A549 (cell line): Measurements from ENCODE around the gene CEP89. TPM values are rescaled to one million over a fixed set of nuclear protein-coding genes. Genes with fewer than 3 reads are reported as not detected.

Source experiments
- ATAC-seq, 2 experiments: fragments of 200-7000 bp in 1 of 2; fragments of >200 bp in 1 of 2; cut with Nextera tagmentation in 1 of 2; cut with Tn5 transposase in 1 of 2; 3 replicates each; pipeline versions ENCODE4 v1.8.0 to v1.9.1; 2018 to 2020; ENCODE audit warnings: mild to moderate bottlenecking in 1 of 2, moderate library complexity in 1 of 2
- CTCF ChIA-PET: fragments of 300-600 bp; sonication (Branson Sonifier 250); formaldehyde crosslinking; extraction: SDS; loops from one replicate; lab custom pipeline; 2021; ENCODE audit warnings: antibody characterized with exemption, inconsistent platforms; lab: Yijun Ruan, JAX
- POLR2A ChIA-PET: fragments of 350-600 bp; formaldehyde crosslinking; extraction: SDS; loops from one replicate; lab custom pipeline; 2021; ENCODE audit warnings: antibody characterized with exemption, inconsistent platforms; lab: Yijun Ruan, JAX
- DNase-seq, 2 experiments: peaks; one replicate each; pipeline versions ENCODE4 v3.0.0 to v3.0.0-alpha.2; 2011 to 2016; ENCODE audit warnings: low read depth in 1 of 2, low spot score in 1 of 2
- FAIRE-seq: peaks from 2 replicates; lab custom pipeline; 2011; peaks lifted over from hg19 to GRCh38; lab: Jason Lieb, UNC
- H3K27ac ChIP-seq, 2 experiments: fragments of >200 bp; sonication (Bioruptor Twin); formaldehyde crosslinking; 3 replicates each; pipeline ENCODE4 v1.5.1; 2016 to 2017
- H3K4me1 ChIP-seq: fragments of >200 bp; sonication (Bioruptor Twin); formaldehyde crosslinking; 3 replicates; pipeline ENCODE4 v1.6.1; 2016
- H3K4me2 ChIP-seq: fragments of >200 bp; sonication (Bioruptor Twin); formaldehyde crosslinking; 3 replicates; pipeline ENCODE4 v1.6.1; 2016
- H3K4me3 ChIP-seq: fragments of >200 bp; sonication (Bioruptor Twin); formaldehyde crosslinking; 3 replicates; pipeline ENCODE4 v1.5.1; 2016
- H3K9me3 ChIP-seq: fragments of >200 bp; sonication (Bioruptor Twin); formaldehyde crosslinking; 3 replicates; pipeline ENCODE4 v1.6.1; 2016
- BHLHE40 ChIP-seq: IDR thresholded peaks from 2 replicates; pipeline ENCODE4 v1.6.1; 2012; ENCODE audit warnings: low read depth, low read length, inconsistent platforms
- CBX2 ChIP-seq: fragments of 200-600 bp; sonication (generic); IDR thresholded peaks from 2 replicates; pipeline ENCODE4 v1.6.1; 2016; ENCODE audit warnings: low read depth, mild to moderate bottlenecking, borderline replicate concordance
- CBX8 ChIP-seq: fragments of 200-600 bp; sonication (generic); IDR thresholded peaks from 2 replicates; pipeline ENCODE4 v1.6.1; 2016
- CEBPB ChIP-seq, 2 experiments: fragments of >200 bp in 1 of 2; sonication (Bioruptor Twin) in 1 of 2; formaldehyde crosslinking in 1 of 2; IDR thresholded peaks; 2 replicates each; pipeline ENCODE4 v1.6.1; 2012 to 2016
- CHD2 ChIP-seq: fragments of 150-350 bp; IDR thresholded peaks from 2 replicates; pipeline ENCODE4 v1.6.1; 2014; ENCODE audit warnings: low read length; ENCODE audit not compliant: partially characterized antibody
- EHMT2 ChIP-seq: fragments of 200-600 bp; sonication (generic); IDR thresholded peaks from 2 replicates; pipeline ENCODE4 v1.6.1; 2016; ENCODE audit warnings: antibody characterized with exemption, low read depth, mild to moderate bottlenecking, moderate library complexity
- EP300 ChIP-seq, 2 experiments: fragments of >200 bp; sonication (Bioruptor Twin); formaldehyde crosslinking; IDR thresholded peaks; 2 replicates in 1 of 2; 3 replicates in 1 of 2; pipeline ENCODE4 v1.6.1; 2016 to 2017
- ESRRA ChIP-seq: fragments of 150-350 bp; IDR thresholded peaks from 2 replicates; pipeline ENCODE4 v1.6.1; 2014; ENCODE audit warnings: mild to moderate bottlenecking, low read length, borderline replicate concordance
- FOSB ChIP-seq: fragments of 250-450 bp; sonication (Bioruptor Pico); IDR thresholded peaks from 2 replicates; pipeline ENCODE4 v1.5.0; 2020; ENCODE audit warnings: mild to moderate bottlenecking, moderate library complexity
- FOSL2 ChIP-seq, 2 experiments: fragments of 450-650 bp in 1 of 2; fragments of >200 bp in 1 of 2; sonication (Bioruptor Twin) in 1 of 2; formaldehyde crosslinking; IDR thresholded peaks; 2 replicates each; pipeline versions ENCODE4 v1.5.0 to v1.6.1; 2016 to 2020; ENCODE audit warnings: mild to moderate bottlenecking in 1 of 2, moderate library complexity in 1 of 2
- GATA3 ChIP-seq: IDR thresholded peaks from 2 replicates; pipeline ENCODE4 v1.6.1; 2012; ENCODE audit warnings: borderline replicate concordance
- HOXA7 ChIP-seq: fragments of 250-450 bp; sonication (Bioruptor Pico); IDR thresholded peaks from 2 replicates; pipeline ENCODE4 v1.5.0; 2020; ENCODE audit warnings: mild to moderate bottlenecking, moderate library complexity
- HOXB5 ChIP-seq: fragments of 250-450 bp; sonication (Bioruptor Pico); IDR thresholded peaks from 2 replicates; pipeline ENCODE4 v1.5.0; 2020; ENCODE audit warnings: mild to moderate bottlenecking, moderate library complexity
- JUN ChIP-seq, 2 experiments: fragments of >200 bp; sonication (Bioruptor Twin); formaldehyde crosslinking; IDR thresholded peaks; 2 replicates in 1 of 2; 3 replicates in 1 of 2; pipeline ENCODE4 v1.6.1; 2016 to 2017
- JUNB ChIP-seq: fragments of >200 bp; sonication (Bioruptor Twin); formaldehyde crosslinking; IDR thresholded peaks from 2 replicates; pipeline ENCODE4 v1.6.1; 2016
- KDM1A ChIP-seq: fragments of 200-600 bp; sonication (generic); IDR thresholded peaks from 2 replicates; pipeline ENCODE4 v1.6.1; 2016; ENCODE audit warnings: low read depth, mild to moderate bottlenecking
- KDM5A ChIP-seq: fragments of 200-600 bp; sonication (generic); IDR thresholded peaks from 2 replicates; pipeline ENCODE4 v1.6.1; 2016; ENCODE audit warnings: antibody characterized with exemption, mild to moderate bottlenecking
- MAZ ChIP-seq: fragments of 150-350 bp; IDR thresholded peaks from 2 replicates; pipeline ENCODE4 v1.6.1; 2014; ENCODE audit warnings: antibody characterized with exemption, low read depth, low read length, borderline replicate concordance
- NFE2L2 ChIP-seq: fragments of 150-350 bp; conservative IDR thresholded peaks from 2 replicates; pipeline ENCODE4 v1.6.1; 2014; ENCODE audit warnings: low read length
- NPAS2 ChIP-seq: fragments of 250-450 bp; sonication (Bioruptor Pico); IDR thresholded peaks from 2 replicates; pipeline ENCODE4 v1.8.0; 2022; ENCODE audit warnings: mild to moderate bottlenecking, moderate library complexity, borderline replicate concordance
- POLR2A ChIP-seq: IDR thresholded peaks from 2 replicates; pipeline ENCODE4 v1.6.1; 2012; ENCODE audit warnings: mild to moderate bottlenecking, low read length
- POLR2AphosphoS2 ChIP-seq: conservative IDR thresholded peaks from 2 replicates; pipeline ENCODE4 v1.6.1; 2012; ENCODE audit warnings: low read length, improper control_type of control experiment, inconsistent platforms
- RAD21 ChIP-seq, 2 experiments: fragments of >200 bp in 1 of 2; sonication (Bioruptor Twin) in 1 of 2; formaldehyde crosslinking in 1 of 2; IDR thresholded peaks in 1 of 2; conservative IDR thresholded peaks in 1 of 2; 2 replicates in 1 of 2; 3 replicates in 1 of 2; pipeline ENCODE4 v1.6.1; 2012 to 2018; ENCODE audit warnings: inconsistent platforms in 1 of 2
- RFX5 ChIP-seq: fragments of 450-650 bp; IDR thresholded peaks from 2 replicates; pipeline ENCODE4 v1.7.1; 2014; ENCODE audit warnings: antibody characterized with exemption, mild to moderate bottlenecking, moderate library complexity
- SREBF2 ChIP-seq: fragments of 450-650 bp; IDR thresholded peaks from 2 replicates; pipeline ENCODE4 v1.6.1; 2014; ENCODE audit warnings: mild to moderate bottlenecking, moderate library complexity
- TFCP2L1 ChIP-seq: fragments of 250-450 bp; sonication (Bioruptor Pico); IDR thresholded peaks from 2 replicates; pipeline ENCODE4 v1.5.0; 2021; ENCODE audit warnings: mild to moderate bottlenecking
- TP53 ChIP-seq: fragments of 250-450 bp; sonication (Bioruptor Pico); IDR thresholded peaks from 2 replicates; pipeline ENCODE4 v1.5.0; 2021; ENCODE audit warnings: mild to moderate bottlenecking, moderate library complexity
- ZC3H11A ChIP-seq: fragments of 450-650 bp; IDR thresholded peaks from 2 replicates; pipeline ENCODE4 v1.6.1; 2014; ENCODE audit warnings: antibody characterized with exemption, mild to moderate bottlenecking
- WGBS: methylation state at CpG from one replicate; pipeline ENCODE4 v1.1.6; 2017; ENCODE audit errors: missing lambda C conversion rate; 5-methylcytosine and 5-hydroxymethylcytosine counted together
- polyA minus RNA-seq: library from RNA; depleted of rRNA, polyadenylated mRNA; stranded (reverse); fragments of >200 nt; gene quantifications from 2 replicates; pipeline ENCODE4 v1.2.3, GENCODE V29; 2011; rRNA and poly(A)+ RNA removed
- polyA plus RNA-seq, 4 experiments: library from polyadenylated mRNA; depleted of rRNA in 3 of 4; stranded (reverse); fragments of >200 nt; fragmentation: RNase III in 1 of 4; extraction: RNeasy Plus Mini Kit Qiagen cat#74134 plus additional on column Dnase treatment in 1 of 4; gene quantifications; 2 replicates in 3 of 4; 3 replicates in 1 of 4; pipeline ENCODE4 v1.2.3, GENCODE V29; 2011 to 2017
- TF ChIP-seq, protein P1 (sequence below): IDR thresholded peaks from 2 replicates; pipeline ENCODE4 v1.6.1; 2012
- TF ChIP-seq, protein P2 (sequence below): IDR thresholded peaks from 2 replicates; pipeline ENCODE4 v1.6.1; 2012; ENCODE audit warnings: low read depth, borderline replicate concordance
- TF ChIP-seq, protein P3 (sequence below): IDR thresholded peaks from 2 replicates; pipeline ENCODE4 v1.6.1; 2012
- TF ChIP-seq, protein P4 (sequence below): fragments of 200-600 bp; sonication (generic); IDR thresholded peaks from 2 replicates; pipeline ENCODE4 v1.6.1; 2016; ENCODE audit warnings: antibody characterized with exemption, mild to moderate bottlenecking, moderate library complexity
- TF ChIP-seq, protein P5 (sequence below): fragments of 150-350 bp; IDR thresholded peaks from 2 replicates; pipeline ENCODE4 v1.6.1; 2014; ENCODE audit warnings: low read depth, mild to moderate bottlenecking, low read length

CEP89 gene
- polyA plus RNA-seq (2011; rRNA removed) (31.5 and 45.3 TPM in 2 replicates), polyA plus RNA-seq (2017; fragmentation: RNase III; extraction: RNeasy Plus Mini Kit Qiagen cat#74134 plus additional on column Dnase treatment) (38.4 to 42.2 TPM (median 41.3 TPM) in 3 replicates), polyA minus RNA-seq (65.3 and 74.0 TPM in 2 replicates)
- 41.5 and 44.3 TPM in 2 replicates for polyA plus RNA-seq (2012; cell fraction: cytosol; rRNA removed)
- polyA plus RNA-seq (2012; cell fraction: nucleus; rRNA removed), result 50.8 and 61.9 TPM in 2 replicates

DNA sequence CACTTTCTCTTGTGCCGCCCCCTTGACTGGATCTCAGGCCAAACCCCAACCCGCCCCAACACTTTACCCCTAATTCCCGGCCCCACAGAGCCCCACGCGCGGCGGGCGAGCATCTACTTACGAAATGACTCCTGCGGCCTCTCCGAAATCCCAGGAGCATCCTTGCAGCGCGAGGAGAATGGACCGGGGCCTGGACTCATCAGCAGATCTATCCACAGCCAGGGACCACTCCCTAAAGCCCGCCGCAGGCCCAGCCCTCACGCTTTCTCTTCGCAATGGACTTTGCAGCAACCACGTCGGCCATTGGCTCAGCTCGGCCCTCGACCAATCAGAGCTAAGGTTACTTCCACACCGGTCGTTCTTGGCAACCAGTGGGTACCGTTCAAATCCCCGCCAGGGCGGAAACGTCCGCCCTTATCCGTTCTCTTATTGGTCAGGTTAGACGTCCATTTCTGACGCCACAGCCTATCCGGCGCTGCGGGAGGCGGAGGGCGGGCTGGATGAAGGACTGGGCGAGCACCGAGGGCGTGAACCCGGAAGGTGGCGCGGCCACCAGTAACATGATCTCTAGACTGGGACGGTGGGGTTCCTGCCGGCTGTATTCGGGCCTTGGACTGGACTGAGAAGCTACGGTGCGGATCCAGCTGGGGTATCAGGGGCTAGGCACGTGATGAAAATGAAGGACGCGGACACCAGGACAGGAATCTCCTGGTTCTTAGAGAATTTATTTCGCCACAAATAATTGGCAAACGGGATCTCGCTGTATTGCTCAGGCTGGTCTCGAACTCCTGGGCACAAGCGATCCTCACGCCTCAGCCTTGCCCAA is at the start of gene CEP89, which contains the start of gene FAAP24:
Gene CEP89 (minus strand): TSS at position 244 of the 826 bp plus-strand sequence. CDS start 84 bp downstream, at position 160.
Gene FAAP24 (plus strand): TSS at position 528 of the 826 bp plus-strand sequence. CDS start 955 bp downstream, outside the sequence.
- H3K9me3 ChIP-seq, result no peaks in the 10 kb centered on the region
- ChIA-PET CTCF (interaction anchor here (0.7 to 16.5 kb wide), 12 partner anchors 13 to 409 kb away, joined by 3 to 349 read pairs (median 4); partner anchors contain the start of gene GPATCH1), POLR2A (interaction anchor here (0.7 to 2.8 kb wide), 6 partner anchors 93 to 281 kb away, joined by 3 to 16 read pairs (median 4); partner anchors contain the start of genes GPATCH1, NUDT19 and RHPN2)
- H3K4me1 ChIP-seq, result peaks cover 19% of the 10 kb centered on the region
- ATAC-seq (peak; percentile 96 to 98), FAIRE-seq (peak; percentile 100), DNase-seq (peak; percentile 100)
- peak within 1 kb of the TSS; percentile 81 for H3K4me2 ChIP-seq
- H3K27ac ChIP-seq, result peak within 1 kb of the TSS; percentile 75 to 89
- 1% methylated on average over 57 of the region's 57 CpGs for WGBS
- H3K4me3 ChIP-seq, result peak within 1 kb of the TSS; percentile 60
- TF ChIP-seq, protein P1, sequence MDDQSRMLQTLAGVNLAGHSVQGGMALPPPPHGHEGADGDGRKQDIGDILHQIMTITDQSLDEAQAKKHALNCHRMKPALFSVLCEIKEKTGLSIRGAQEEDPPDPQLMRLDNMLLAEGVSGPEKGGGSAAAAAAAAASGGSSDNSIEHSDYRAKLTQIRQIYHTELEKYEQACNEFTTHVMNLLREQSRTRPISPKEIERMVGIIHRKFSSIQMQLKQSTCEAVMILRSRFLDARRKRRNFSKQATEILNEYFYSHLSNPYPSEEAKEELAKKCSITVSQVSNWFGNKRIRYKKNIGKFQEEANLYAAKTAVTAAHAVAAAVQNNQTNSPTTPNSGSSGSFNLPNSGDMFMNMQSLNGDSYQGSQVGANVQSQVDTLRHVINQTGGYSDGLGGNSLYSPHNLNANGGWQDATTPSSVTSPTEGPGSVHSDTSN, result peak; percentile 97
- TF ChIP-seq JUNB (no peak), FOSL2 (IDR thresholded peaks at IDR 0.05) (no peak), FOSL2 (CRISPR knock-in tag; IDR thresholded peaks at IDR 0.05) (peak; percentile 24; the same call in 1 of the 2 replicates), HOXA7 (CRISPR knock-in tag) (no peak), CBX8 (no peak), TP53 (peak; percentile 27; the same call in 1 of the 2 replicates), POLR2A (peak; percentile 88), JUN (IDR thresholded peaks at IDR 0.05) (peak; percentile 47 to 82; a peak in 3 of 5 replicates), RAD21 (conservative IDR thresholded peaks at IDR 0.05 in 1 of 2, IDR thresholded peaks at IDR 0.05 in 1 of 2) (peak in 1 of 2 experiments; percentile 18; a peak in 1 of 5 replicates), POLR2AphosphoS2 (0 out of 2 replicates have a peak, but pooled peaks have one; percentile 86), CHD2 (peak; percentile 57), BHLHE40 (no peak), CBX2 (no peak), SREBF2 (no peak; the same call in 1 of the 2 replicates), NPAS2 (CRISPR knock-in tag) (no peak), EP300 (IDR thresholded peaks at IDR 0.05) (0 out of 5 replicates have a peak, but pooled peaks of 1 of the 2 experiments have one; percentile 34), KDM1A (no peak), ZC3H11A (no peak), TFCP2L1 (CRISPR knock-in tag) (peak; percentile 56; the same call in 1 of the 2 replicates), RFX5 (peak; percentile 85), KDM5A (peak; percentile 57), MAZ (no peak), ESRRA (0 out of 2 replicates have a peak, but pooled peaks have one; percentile 44), HOXB5 (CRISPR knock-in tag) (peak; percentile 81), EHMT2 (no peak), NFE2L2 (no peak), CEBPB (IDR thresholded peaks at IDR 0.05) (0 out of 4 replicates have a peak, but pooled peaks of 1 of the 2 experiments have one; percentile 24), FOSB (peak; percentile 69; the same call in 1 of the 2 replicates), GATA3 (no peak; the same call in 1 of the 2 replicates)
- TF ChIP-seq, protein P2, sequence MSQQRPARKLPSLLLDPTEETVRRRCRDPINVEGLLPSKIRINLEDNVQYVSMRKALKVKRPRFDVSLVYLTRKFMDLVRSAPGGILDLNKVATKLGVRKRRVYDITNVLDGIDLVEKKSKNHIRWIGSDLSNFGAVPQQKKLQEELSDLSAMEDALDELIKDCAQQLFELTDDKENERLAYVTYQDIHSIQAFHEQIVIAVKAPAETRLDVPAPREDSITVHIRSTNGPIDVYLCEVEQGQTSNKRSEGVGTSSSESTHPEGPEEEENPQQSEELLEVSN, result peak; percentile 57; the same call in 1 of the 2 replicates
- TF ChIP-seq, protein P3, sequence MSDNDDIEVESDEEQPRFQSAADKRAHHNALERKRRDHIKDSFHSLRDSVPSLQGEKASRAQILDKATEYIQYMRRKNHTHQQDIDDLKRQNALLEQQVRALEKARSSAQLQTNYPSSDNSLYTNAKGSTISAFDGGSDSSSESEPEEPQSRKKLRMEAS, result peak; percentile 81
- TF ChIP-seq, protein P4, sequence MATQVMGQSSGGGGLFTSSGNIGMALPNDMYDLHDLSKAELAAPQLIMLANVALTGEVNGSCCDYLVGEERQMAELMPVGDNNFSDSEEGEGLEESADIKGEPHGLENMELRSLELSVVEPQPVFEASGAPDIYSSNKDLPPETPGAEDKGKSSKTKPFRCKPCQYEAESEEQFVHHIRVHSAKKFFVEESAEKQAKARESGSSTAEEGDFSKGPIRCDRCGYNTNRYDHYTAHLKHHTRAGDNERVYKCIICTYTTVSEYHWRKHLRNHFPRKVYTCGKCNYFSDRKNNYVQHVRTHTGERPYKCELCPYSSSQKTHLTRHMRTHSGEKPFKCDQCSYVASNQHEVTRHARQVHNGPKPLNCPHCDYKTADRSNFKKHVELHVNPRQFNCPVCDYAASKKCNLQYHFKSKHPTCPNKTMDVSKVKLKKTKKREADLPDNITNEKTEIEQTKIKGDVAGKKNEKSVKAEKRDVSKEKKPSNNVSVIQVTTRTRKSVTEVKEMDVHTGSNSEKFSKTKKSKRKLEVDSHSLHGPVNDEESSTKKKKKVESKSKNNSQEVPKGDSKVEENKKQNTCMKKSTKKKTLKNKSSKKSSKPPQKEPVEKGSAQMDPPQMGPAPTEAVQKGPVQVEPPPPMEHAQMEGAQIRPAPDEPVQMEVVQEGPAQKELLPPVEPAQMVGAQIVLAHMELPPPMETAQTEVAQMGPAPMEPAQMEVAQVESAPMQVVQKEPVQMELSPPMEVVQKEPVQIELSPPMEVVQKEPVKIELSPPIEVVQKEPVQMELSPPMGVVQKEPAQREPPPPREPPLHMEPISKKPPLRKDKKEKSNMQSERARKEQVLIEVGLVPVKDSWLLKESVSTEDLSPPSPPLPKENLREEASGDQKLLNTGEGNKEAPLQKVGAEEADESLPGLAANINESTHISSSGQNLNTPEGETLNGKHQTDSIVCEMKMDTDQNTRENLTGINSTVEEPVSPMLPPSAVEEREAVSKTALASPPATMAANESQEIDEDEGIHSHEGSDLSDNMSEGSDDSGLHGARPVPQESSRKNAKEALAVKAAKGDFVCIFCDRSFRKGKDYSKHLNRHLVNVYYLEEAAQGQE, result no peak; the same call in 1 of the 2 replicates
- TF ChIP-seq, protein P5, sequence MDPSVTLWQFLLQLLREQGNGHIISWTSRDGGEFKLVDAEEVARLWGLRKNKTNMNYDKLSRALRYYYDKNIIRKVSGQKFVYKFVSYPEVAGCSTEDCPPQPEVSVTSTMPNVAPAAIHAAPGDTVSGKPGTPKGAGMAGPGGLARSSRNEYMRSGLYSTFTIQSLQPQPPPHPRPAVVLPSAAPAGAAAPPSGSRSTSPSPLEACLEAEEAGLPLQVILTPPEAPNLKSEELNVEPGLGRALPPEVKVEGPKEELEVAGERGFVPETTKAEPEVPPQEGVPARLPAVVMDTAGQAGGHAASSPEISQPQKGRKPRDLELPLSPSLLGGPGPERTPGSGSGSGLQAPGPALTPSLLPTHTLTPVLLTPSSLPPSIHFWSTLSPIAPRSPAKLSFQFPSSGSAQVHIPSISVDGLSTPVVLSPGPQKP, result no peak
